AG04450 (cell line): ENCODE measurements around the gene RHBDF1. TPM values are rescaled to one million over a fixed set of nuclear protein-coding genes. Genes with fewer than 3 reads are reported as not detected.

Source experiments
- CTCF ChIA-PET: fragments of 300-600, 350-600 bp; formaldehyde crosslinking; extraction: SDS; loops from one replicate; lab custom pipeline; 2022; ENCODE audit warnings: antibody characterized with exemption, inconsistent platforms; lab: Charles Lee
- POLR2A ChIA-PET: fragments of 350-600 bp; formaldehyde crosslinking; extraction: SDS; loops from one replicate; lab custom pipeline; 2021; ENCODE audit warnings: antibody characterized with exemption, inconsistent platforms; lab: Yijun Ruan, JAX
- DNase-seq: peaks from one replicate; pipeline ENCODE4 v3.0.0-alpha.2; 2011; ENCODE audit warnings: low read depth, low spot score
- H3K27ac ChIP-seq: one replicate; pipeline ENCODE4 v1.5.1; 2012; ENCODE audit warnings: low read depth, low read length, control low read depth
- H3K27me3 ChIP-seq: one replicate; pipeline ENCODE4 v1.6.0; 2012; ENCODE audit warnings: low read length; ENCODE audit not compliant: control insufficient read depth, insufficient read depth
- H3K4me3 ChIP-seq: 2 replicates; pipeline ENCODE4 v1.5.1; 2011; ENCODE audit warnings: mild to moderate bottlenecking, low read depth, low read length, control low read depth
- H3K9me3 ChIP-seq: 2 replicates; pipeline ENCODE4 v1.5.1; 2012; ENCODE audit warnings: low read length; ENCODE audit not compliant: control insufficient read depth, insufficient read depth
- CTCF ChIP-seq: IDR thresholded peaks from 2 replicates; pipeline ENCODE4 v1.5.1; 2011; ENCODE audit warnings: low read depth, low read length, control low read depth, inconsistent platforms
- polyA plus RNA-seq: library from polyadenylated mRNA; depleted of rRNA; stranded (reverse); fragments of >200 nt; gene quantifications from 2 replicates; pipeline ENCODE4 v1.2.3, GENCODE V29; 2011

The RHBDF1 gene
- polyA plus RNA-seq, 1 experiment: 50.2 TPM

- DNase-seq: no peak
- POLR2A ChIA-PET: interaction anchor here (1.0 kb wide), 1 partner anchor 30 kb away, joined by 3 read pairs; no protein-coding TSS in a partner anchor
- CTCF ChIA-PET: interaction anchor here (0.6 to 12.2 kb wide), 8 partner anchors 8 to 312 kb away, joined by 3 to 242 read pairs (median 12); partner anchors contain the start of gene MPG
Measured at GRCh38 chr16:63998-64913, 8.2 kb downstream of the RHBDF1 start.

GRCh38 chr16:63466-63865 is 9.0 kb downstream of the RHBDF1 start:
- Histone ChIP-seq H3K4me3 (no peak overlapping the region), H3K9me3 (no peaks in the 10 kb centered on the region; the same call in 1 of the 2 replicates), H3K27me3 (no peaks in the 10 kb centered on the region), H3K27ac (no peak overlapping the region)
- no peak for TF ChIP-seq CTCF
- ChIA-PET CTCF (interaction anchor here (1.0 to 12.2 kb wide), 2 partner anchors 33 to 299 kb away, joined by 4 to 242 read pairs; no protein-coding TSS in a partner anchor), POLR2A (interaction anchor here (0.6 to 1.0 kb wide), 2 partner anchors 31 to 34 kb away, joined by 3 read pairs; no protein-coding TSS in a partner anchor)
- DNase-seq: no peak

More at GRCh38 chr16:63998-64913, 8.2 kb downstream of the RHBDF1 start:
- Histone ChIP-seq H3K27ac (no peak overlapping the region), H3K27me3 (no peaks in the 10 kb centered on the region), H3K9me3 (no peaks in the 10 kb centered on the region; the same call in 1 of the 2 replicates), H3K4me3 (no peak overlapping the region)
- TF ChIP-seq CTCF: no peak

GRCh38 chr16:62968-63391 is 9.5 kb downstream of the RHBDF1 start:
- no peak for DNase-seq
- Histone ChIP-seq H3K27me3 (no peaks in the 10 kb centered on the region), H3K27ac (no peak overlapping the region), H3K4me3 (no peak overlapping the region), H3K9me3 (no peaks in the 10 kb centered on the region; the same call in 1 of the 2 replicates)
- ChIA-PET POLR2A (interaction anchor here (0.6 to 1.0 kb wide), 2 partner anchors 31 to 35 kb away, joined by 3 read pairs; no protein-coding TSS in a partner anchor), CTCF (interaction anchor here (0.6 to 12.2 kb wide), 3 partner anchors 33 to 300 kb away, joined by 3 to 242 read pairs (median 4); no protein-coding TSS in a partner anchor)
- TF ChIP-seq CTCF: no peak

- H3K4me3 ChIP-seq: no peak overlapping the region
- DNase-seq: no peak
- CTCF ChIA-PET: interaction anchor here (0.6 to 12.2 kb wide), 3 partner anchors 34 to 300 kb away, joined by 3 to 242 read pairs (median 4); no protein-coding TSS in a partner anchor
Measured at GRCh38 chr16:62283-62967, 10.0 kb downstream of the RHBDF1 start.

More at GRCh38 chr16:62283-62967, 10.0 kb downstream of the RHBDF1 start:
- no peak overlapping the region for H3K27ac ChIP-seq
- POLR2A ChIA-PET: no interaction called here
- H3K27me3 ChIP-seq: no peaks in the 10 kb centered on the region
- H3K9me3 ChIP-seq: no peaks in the 10 kb centered on the region; the same call in 1 of the 2 replicates
- no peak for TF ChIP-seq CTCF
